WTC11 (cell line): ENCODE results near the gene ITPKA. TPM values are rescaled to one million over a fixed set of nuclear protein-coding genes. Genes with fewer than 3 reads are reported as not detected.

Experiments used
- ATAC-seq: fragments of 200-7000 bp; cut with Tn5 transposase; 2 replicates; pipeline ENCODE4 v1.10.0; 2021; ENCODE audit warnings: mild to moderate bottlenecking, moderate library complexity
- CTCF ChIA-PET: fragments of 300-600 bp; sonication (Branson Sonifier 250); formaldehyde crosslinking; loops from one replicate; lab custom pipeline; 2021; ENCODE audit warnings: antibody characterized with exemption; lab: Charles Lee
- POLR2A ChIA-PET: fragments of 350-600 bp; sonication (Branson Sonifier 250); formaldehyde crosslinking; loops from one replicate; lab custom pipeline; 2021; ENCODE audit warnings: antibody characterized with exemption; lab: Charles Lee
- DNase-seq: peaks from one replicate; pipeline ENCODE4 v3.0.0; 2021; ENCODE audit warnings: low spot score
- H3K27ac Mint-ChIP-seq: 2 replicates; pipeline ENCODE4 v1.8.0; 2021; ENCODE audit warnings: mixed read lengths
- H3K27me3 Mint-ChIP-seq: 2 replicates; pipeline ENCODE4 v1.8.0; 2021; ENCODE audit warnings: low read depth, mild to moderate bottlenecking, moderate library complexity, mixed read lengths
- H3K36me3 Mint-ChIP-seq: 2 replicates; pipeline ENCODE4 v1.8.0; 2021; ENCODE audit warnings: mixed read lengths
- H3K4me1 Mint-ChIP-seq: 2 replicates; pipeline ENCODE4 v1.8.0; 2022; ENCODE audit warnings: mixed read lengths
- H3K4me3 Mint-ChIP-seq: 2 replicates; pipeline ENCODE4 v1.8.0; 2021; ENCODE audit warnings: mild to moderate bottlenecking, moderate library complexity, mixed read lengths
- H3K9me3 Mint-ChIP-seq: 2 replicates; pipeline ENCODE4 v1.8.0; 2021; ENCODE audit warnings: mixed read lengths
- ARID4B ChIP-seq: sonication (generic); formaldehyde crosslinking; IDR thresholded peaks from 2 replicates; pipeline ENCODE4 v1.8.0; 2023; ENCODE audit warnings: missing genetic modification reagents, mild to moderate bottlenecking, borderline replicate concordance
- ATF6 ChIP-seq: sonication (generic); formaldehyde crosslinking; IDR thresholded peaks from 2 replicates; pipeline ENCODE4 v1.8.1; 2023; ENCODE audit warnings: mild to moderate bottlenecking, missing genetic modification reagents
- EMX1 ChIP-seq: fragments of 250-450 bp; sonication (Bioruptor Pico); IDR thresholded peaks from 2 replicates; pipeline ENCODE4 v1.8.0; 2021; ENCODE audit warnings: mild to moderate bottlenecking
- FOXJ3 ChIP-seq: sonication (generic); formaldehyde crosslinking; IDR thresholded peaks from 2 replicates; pipeline ENCODE4 v1.9.0; 2021; ENCODE audit warnings: missing genetic modification reagents, mild to moderate bottlenecking, borderline replicate concordance
- FOXP1 ChIP-seq: sonication (generic); formaldehyde crosslinking; IDR thresholded peaks from 2 replicates; pipeline ENCODE4 v1.8.0; 2022; ENCODE audit warnings: missing genetic modification reagents, mild to moderate bottlenecking, moderate library complexity, borderline replicate concordance
- HMGXB4 ChIP-seq: sonication (generic); formaldehyde crosslinking; IDR thresholded peaks from 2 replicates; pipeline ENCODE4 v1.8.1; 2023; ENCODE audit warnings: mild to moderate bottlenecking, moderate library complexity, missing genetic modification reagents
- JUN ChIP-seq: sonication (generic); formaldehyde crosslinking; IDR thresholded peaks from 2 replicates; pipeline ENCODE4 v1.8.0; 2023; ENCODE audit warnings: mild to moderate bottlenecking, missing genetic modification reagents
- TEAD1 ChIP-seq: sonication (generic); formaldehyde crosslinking; IDR thresholded peaks from 2 replicates; pipeline ENCODE4 v1.8.0; 2022; ENCODE audit warnings: mild to moderate bottlenecking, missing genetic modification reagents
- ZNF532 ChIP-seq: fragments of 250-450 bp; sonication (Bioruptor Pico); IDR thresholded peaks from 2 replicates; pipeline ENCODE4 v1.9.0; 2021; ENCODE audit warnings: mild to moderate bottlenecking, borderline replicate concordance
- total RNA-seq: library from RNA; stranded (reverse); gene quantifications from 3 replicates; pipeline ENCODE4 v1.2.3, GENCODE V29; 2021

The ITPKA gene
- total RNA-seq, 1 experiment from 2014 or later = 1.2 TPM

- peak; percentile 68 for TF ChIP-seq HMGXB4 (CRISPR knock-in tag)
- TF ChIP-seq EMX1 (CRISPR knock-in tag) = no peak
- TF ChIP-seq ARID4B (CRISPR knock-in tag) = 0 out of 2 replicates have a peak, but pooled peaks have one; percentile 24
- no peak for TF ChIP-seq TEAD1 (CRISPR knock-in tag)
These were observed 17.7 kb downstream of the ITPKA start (continued) for GRCh38 chr15:41511331-41511898.

- TF ChIP-seq FOXJ3 (CRISPR knock-in tag) (no peak), ZNF532 (no peak)
- POLR2A ChIA-PET = no interaction called here
- Mint-ChIP-seq H3K27me3 (peaks cover 79% of the 10 kb centered on the region), H3K27ac (no peak overlapping the region), H3K4me3 (peak overlapping the region; percentile 82), H3K36me3 (peaks cover 8% of the 10 kb centered on the region), H3K9me3 (no peaks in the 10 kb centered on the region), H3K4me1 (peaks cover 18% of the 10 kb centered on the region)
- peak; percentile 25 for DNase-seq
- no peak for ATAC-seq
- CTCF ChIA-PET = interaction anchor here (1.0 to 1.5 kb wide), 6 partner anchors 11 to 393 kb away, joined by 3 to 6 read pairs (median 3); partner anchors contain the start of genes ITPKA and MAPKBP1
These were observed 18.3 kb downstream of the ITPKA start for GRCh38 chr15:41511899-41512369.

- DNase-seq = no peak
- POLR2A ChIA-PET = no interaction called here
- H3K4me1 Mint-ChIP-seq = peaks cover 18% of the 10 kb centered on the region
- ATAC-seq = no peak
- peaks cover 73% of the 10 kb centered on the region for H3K27me3 Mint-ChIP-seq
- peaks cover 14% of the 10 kb centered on the region for H3K36me3 Mint-ChIP-seq
- 0 out of 2 replicates have a peak, but pooled peaks have one; percentile 24 for TF ChIP-seq FOXP1 (CRISPR knock-in tag)
- 0 out of 2 replicates have a peak, but pooled peaks have one; percentile 19 for TF ChIP-seq ATF6 (CRISPR knock-in tag)
- TF ChIP-seq JUN (CRISPR knock-in tag) = no peak
- peak overlapping the region; percentile 82 for H3K4me3 Mint-ChIP-seq
- no peak overlapping the region for H3K27ac Mint-ChIP-seq
- no peaks in the 10 kb centered on the region for H3K9me3 Mint-ChIP-seq
- CTCF ChIA-PET = interaction anchor here (1.2 to 1.8 kb wide), 2 partner anchors 47 to 392 kb away, joined by 3 to 8 read pairs; no protein-coding TSS in a partner anchor
These were observed 18.9 kb downstream of the ITPKA start for GRCh38 chr15:41512512-41512939.
